GM19035 (cell line): ENCODE data around the gene HLA-DMB.

Source experiments
- ATAC-seq: cut with Tn5 transposase; IDR thresholded peaks from one replicate; pipeline ENCODE4 v1.9.1; 2021; ENCODE audit not compliant: unreplicated experiment

Gene HLA-DMB

GRCh38 chr6:32940656-32941213 lies at the start of gene HLA-DMB:
TSS of gene HLA-DMB (minus strand) at chr6:32941028. CDS start at chr6:32940807, 221 bp downstream.
- ATAC-seq = peak; percentile 47

DNA sequence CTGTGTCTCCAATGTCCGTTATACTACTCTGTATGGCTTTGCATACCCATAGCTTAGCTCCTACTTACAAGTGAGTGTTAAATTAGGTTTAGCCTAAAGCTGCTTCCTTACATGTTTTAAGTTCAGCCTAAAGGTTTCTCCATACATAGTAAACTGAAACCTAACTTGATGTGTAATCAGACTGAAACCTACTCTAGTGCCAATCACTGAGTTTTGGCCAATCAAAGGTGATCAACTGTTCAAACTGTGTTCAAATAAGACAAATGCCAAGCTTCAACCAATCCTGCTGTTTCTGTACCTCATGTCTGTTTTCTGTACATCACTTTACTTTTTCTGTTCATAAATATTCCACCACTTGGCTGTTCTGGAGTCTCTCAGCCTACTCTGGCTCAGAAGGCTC lies 48.5 kb upstream of the HLA-DMB start:
- ATAC-seq = no peak

GRCh38 chr6:32984622-32985389 lies 44.0 kb upstream of the HLA-DMB start:
- ATAC-seq = peak; percentile 63

DNA sequence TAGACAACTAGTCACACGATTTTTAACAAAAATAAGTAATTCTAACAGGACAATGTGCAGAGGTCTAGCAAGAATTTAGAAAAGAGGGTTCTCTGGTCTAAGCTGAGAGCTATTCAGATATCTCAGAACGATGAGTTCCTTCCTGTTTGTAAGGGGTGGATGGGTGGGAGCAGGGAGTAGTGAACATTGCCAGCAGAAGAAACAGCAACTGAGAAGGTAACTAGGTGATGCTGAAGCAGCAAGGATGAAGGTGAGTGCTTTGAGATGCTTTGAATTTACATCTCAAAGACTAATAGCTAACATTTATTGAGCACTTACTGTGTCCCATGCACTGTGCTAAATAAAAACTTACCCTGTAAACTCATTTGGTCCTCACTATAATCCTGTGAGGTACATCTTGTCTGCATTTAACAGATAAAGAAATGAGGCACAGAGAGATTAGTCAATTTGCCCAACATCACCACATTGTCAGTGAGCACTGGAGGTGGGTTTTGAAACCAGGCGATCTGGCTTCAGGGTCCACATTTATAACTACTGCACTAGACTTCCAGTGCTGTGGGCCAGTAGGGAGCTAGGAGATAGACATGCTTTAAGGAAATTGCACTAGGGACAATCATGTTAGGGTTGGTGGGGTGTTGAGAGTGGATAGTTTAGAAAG lies 43.3 kb upstream of the HLA-DMB start:
- ATAC-seq = no peak

DNA sequence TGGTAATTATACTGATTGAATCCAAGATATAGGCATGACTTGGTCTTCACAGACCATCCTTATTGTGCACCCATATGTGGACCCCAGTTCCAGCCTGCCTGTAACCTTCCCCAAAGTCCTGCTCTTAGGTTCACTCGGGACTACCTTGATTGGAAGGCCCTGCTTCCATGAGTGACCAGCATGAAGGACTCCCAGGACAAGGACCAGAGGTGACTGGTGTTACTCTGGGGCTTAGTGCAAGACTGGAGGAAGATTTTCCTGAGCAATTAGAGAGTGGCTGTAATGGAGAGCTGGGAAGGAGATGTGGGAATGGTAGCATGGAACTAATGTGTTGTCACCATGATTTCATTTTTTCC lies 42.6 kb upstream of the HLA-DMB start:
- ATAC-seq = no peak

GRCh38 chr6:32982702-32983492 lies 42.1 kb upstream of the HLA-DMB start:
- no peak for ATAC-seq

DNA sequence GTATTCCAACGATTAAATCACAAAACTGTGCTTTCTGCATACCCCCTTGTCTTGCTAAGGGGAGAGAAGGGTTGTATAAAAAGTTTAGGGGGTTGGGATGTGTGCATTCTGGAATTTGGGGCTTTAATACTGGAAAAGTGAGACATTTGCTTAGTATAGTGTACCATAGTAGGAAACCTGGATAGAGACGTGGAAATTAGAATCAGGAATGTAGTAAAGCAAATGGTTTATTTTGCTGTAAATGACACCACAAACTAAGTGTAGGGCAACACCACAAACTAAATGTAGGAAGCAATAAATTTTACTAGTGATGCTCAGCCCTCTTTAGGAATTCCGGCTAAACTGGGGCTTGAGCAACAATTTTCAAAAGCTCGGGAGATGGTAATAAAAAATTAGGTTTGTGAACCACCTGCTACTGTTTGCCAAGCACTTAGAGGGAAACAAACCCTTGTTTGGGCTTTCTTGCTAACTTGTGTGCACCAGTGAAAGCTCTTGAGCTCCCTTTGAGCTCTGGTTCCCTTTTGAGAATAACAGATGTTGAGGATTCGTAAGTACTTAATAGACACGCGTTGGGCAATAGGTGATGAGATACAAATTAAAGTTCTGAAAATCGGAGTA lies 41.4 kb upstream of the HLA-DMB start:
- no peak for ATAC-seq

DNA sequence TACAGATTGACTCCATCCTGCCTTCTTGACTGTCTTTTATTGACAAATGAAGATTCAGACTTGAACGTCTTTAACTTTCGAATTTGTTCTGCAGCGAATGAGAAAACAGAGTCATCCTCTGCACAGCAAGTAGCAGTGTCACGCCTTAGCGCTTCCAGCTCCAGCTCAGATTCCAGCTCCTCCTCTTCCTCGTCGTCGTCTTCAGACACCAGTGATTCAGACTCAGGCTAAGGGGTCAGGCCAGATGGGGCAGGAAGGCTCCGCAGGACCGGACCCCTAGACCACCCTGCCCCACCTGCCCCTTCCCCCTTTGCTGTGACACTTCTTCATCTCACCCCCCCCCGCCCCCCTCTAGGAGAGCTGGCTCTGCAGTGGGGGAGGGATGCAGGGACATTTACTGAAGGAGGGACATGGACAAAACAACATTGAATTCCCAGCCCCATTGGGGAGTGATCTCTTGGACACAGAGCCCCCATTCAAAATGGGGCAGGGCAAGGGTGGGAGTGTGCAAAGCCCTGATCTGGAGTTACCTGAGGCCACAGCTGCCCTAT lies 39.7 kb upstream of the HLA-DMB start:
- no peak for ATAC-seq

DNA sequence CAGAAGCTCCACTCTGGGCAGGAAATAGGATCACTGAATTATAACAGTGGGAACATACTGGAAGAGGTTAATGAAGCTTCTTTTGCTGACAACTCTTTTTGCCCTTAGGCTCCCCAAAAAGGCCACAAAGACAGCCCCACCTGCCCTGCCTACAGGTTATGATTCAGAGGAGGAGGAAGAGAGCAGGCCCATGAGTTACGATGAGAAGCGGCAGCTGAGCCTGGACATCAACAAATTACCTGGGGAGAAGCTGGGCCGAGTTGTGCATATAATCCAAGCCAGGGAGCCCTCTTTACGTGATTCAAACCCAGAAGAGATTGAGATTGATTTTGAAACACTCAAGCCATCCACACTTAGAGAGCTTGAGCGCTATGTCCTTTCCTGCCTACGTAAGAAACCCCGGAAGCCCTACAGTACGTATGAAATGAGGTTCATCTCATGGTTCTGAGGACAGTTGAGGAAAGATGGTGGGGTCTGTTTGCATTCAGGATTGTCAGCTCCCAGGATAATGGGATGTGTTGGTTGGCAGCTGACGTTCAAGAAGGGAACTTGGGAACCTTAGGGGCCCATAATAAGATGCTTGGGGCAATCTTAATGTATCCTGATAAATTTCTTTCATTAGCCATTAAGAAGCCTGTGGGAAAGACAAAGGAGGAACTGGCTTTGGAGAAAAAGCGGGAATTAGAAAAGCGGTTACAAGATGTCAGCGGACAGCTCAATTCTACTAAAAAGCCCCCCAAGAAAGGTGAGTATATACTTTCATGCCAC lies 39.1 kb upstream of the HLA-DMB start:
- no peak for ATAC-seq

- ATAC-seq = no peak
These were observed 37.1 kb upstream of the HLA-DMB start for GRCh38 chr6:32977953-32978324.

DNA sequence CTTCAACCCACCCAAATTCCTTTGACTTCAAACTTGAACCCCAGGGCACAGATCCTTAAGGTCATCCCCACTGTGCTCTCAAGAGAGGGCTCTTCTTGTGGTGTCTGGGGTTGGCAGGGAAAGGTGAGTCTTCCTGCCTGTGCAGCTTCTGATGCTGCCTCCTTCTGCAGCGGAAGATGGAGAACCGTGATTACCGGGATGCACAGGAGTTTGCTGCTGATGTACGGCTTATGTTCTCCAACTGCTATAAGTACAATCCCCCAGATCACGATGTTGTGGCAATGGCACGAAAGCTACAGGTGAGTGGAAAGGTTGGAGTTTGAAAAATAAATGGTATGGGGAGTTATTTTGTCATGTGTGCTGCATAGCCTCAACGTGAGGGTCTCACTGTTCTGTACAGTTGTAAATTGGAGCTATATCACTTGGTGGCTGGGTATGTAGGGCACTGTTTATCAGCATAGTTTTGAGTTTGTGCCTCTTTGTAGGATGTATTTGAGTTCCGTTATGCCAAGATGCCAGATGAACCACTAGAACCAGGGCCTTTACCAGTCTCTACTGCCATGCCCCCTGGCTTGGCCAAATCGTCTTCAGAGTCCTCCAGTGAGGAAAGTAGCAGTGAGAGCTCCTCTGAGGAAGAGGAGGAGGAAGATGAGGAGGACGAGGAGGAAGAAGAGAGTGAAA lies 36.6 kb upstream of the HLA-DMB start:
- ATAC-seq = no peak

DNA sequence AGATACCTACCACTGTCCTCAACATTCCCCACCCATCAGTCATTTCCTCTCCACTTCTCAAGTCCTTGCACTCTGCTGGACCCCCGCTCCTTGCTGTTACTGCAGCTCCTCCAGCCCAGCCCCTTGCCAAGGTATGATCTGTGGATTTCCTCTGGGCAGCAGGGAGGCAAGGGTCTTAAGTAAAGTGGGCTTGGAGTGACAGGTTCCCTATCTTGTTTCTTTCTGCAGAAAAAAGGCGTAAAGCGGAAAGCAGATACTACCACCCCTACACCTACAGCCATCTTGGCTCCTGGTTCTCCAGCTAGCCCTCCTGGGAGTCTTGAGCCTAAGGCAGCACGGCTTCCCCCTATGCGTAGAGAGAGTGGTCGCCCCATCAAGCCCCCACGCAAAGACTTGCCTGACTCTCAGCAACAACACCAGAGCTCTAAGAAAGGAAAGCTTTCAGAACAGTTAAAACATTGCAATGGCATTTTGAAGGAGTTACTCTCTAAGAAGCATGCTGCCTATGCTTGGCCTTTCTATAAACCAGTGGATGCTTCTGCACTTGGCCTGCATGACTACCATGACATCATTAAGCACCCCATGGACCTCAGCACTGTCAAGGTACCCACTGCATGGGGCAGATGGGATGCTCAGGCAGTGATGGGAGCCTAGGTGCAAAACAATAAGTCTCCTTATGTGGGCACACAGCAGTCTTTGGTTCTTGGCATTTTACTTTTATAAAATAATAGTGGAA lies 35.7 kb upstream of the HLA-DMB start:
- ATAC-seq = no peak

DNA sequence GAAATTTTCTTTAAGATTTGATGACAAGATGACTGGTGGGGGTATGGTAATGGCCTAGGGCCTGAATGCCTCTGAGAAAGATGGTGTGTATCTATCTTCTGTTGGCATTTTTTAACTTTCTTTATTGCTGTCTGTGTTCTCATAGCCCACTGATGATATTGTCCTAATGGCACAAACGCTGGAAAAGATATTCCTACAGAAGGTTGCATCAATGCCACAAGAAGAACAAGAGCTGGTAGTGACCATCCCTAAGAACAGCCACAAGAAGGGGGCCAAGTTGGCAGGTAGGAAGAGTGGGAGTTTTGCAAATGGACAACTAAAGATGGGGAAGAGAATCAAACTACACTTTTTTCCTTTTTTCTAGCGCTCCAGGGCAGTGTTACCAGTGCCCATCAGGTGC lies 35.1 kb upstream of the HLA-DMB start:
- ATAC-seq = no peak

DNA sequence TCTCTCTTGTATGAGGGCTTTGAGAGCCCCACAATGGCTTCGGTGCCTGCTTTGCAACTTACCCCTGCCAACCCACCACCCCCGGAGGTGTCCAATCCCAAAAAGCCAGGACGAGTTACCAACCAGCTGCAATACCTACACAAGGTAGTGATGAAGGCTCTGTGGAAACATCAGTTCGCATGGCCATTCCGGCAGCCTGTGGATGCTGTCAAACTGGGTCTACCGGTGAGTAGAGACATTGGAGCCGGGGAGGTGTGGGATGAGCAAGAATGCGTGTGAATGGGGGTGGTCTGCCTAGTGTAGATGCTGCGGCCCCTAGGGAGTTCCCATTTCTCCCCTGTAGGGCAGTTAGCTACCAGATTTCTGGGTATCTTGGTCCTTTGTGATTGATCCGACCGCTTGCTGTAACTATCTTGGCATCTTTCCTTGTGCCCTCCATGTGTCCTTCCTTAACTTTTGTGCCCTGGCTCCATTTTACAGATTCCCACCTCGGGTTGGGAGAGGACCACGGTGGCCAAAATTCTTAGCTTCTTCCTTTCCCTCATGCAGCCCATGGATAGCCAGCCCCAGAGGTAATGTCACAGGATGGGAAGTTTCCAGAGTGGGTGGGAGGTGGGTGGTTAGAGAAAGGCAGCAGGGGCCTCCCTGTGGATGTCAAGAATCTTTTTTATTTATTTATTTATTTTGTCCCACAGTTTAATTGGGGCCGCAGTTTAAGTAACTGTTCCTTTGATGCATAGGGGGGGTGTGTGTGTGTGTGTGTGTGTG lies 33.9 kb upstream of the HLA-DMB start:
- no peak for ATAC-seq

GRCh38 chr6:32974016-32974333 lies 33.1 kb upstream of the HLA-DMB start:
- no peak for ATAC-seq

GRCh38 chr6:32973144-32974015 lies 32.6 kb upstream of the HLA-DMB start:
- ATAC-seq = no peak

DNA sequence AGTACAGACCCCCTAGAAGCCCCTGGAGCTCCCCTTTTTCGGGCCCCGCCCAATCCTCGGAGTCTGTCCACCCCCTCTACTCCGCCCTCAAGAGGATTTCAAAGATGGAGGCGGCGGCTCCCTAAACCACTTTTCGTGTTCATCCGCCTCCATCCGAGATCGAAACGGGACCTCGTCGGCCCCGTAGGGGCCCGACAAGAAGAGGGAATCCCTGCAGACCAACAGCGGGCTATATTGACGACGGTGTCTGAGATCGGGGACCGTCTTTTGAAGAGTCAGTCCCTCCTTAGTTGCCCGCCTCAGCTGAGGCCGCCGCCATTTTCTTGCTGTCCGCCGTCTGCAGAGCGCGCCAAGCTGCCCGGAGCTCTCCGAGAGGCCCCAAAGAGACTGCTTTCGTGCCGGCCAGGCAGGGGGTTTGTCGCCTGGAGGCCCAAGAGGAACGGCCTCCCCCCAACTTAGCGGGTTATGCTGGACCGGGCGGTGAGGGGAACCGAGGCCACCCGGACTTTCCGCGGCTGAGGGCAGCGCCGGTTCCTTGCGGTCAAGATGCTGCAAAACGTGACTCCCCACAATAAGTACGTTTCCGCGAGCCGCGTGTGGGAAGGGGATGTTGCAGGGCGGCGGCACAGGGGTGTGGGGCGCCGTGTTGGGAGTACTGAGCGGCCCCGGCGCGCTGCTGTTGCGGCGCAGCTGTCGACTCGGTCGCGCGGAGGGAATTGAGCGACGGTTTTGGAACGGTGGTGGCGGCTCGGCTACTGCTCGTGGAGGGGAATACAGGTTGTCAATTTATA lies 31.7 kb upstream of the HLA-DMB start:
- peak; percentile 1 for ATAC-seq
